ENCODE results near the gene TMOD3. TPM values are rescaled to one million over a fixed set of nuclear protein-coding genes. Genes with fewer than 3 reads are reported as not detected.

The TMOD3 gene
- polyA plus RNA-seq, 2 of the 4 experiments (the other 2 are of a cell fraction) = 57.5 to 111 TPM

DNA sequence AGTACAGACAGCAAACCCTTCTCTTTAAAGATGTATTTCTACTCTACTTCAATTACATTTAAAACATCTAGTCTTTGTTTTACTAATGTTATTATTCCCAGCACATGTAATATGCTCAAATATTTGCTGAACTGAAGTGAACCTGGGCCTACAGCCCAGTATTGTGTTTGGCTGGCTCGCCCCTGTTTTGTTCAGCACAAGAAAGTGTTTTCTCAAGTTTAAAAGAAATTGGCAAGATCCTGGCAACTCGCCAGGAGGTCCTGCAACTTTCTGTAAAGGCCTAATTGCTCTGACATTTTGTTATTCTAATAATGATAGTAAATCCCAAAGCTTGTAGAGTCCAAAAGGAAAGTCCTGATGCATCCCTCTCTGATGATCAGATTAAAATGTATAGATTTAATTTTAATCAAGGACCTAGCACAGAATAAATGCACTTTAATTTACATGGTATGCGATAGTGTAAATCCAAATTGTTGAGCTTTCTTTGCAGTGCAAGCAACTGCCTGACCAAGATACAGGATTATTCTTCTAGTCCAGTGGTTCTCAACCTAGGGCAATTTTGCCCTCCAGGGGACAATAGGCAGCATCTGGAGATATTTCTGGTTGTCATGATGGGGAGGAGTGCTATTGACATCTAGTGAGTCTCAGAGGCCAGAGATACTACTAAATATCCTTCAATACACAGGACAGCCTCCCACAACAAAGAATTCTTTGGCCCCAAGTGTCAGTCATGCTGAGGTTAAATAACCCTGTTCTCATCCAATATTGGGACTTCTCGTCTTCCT, 35.7 kb upstream of the TMOD3 start (continued):
- TF ChIP-seq USF2 (IDR thresholded peaks at IDR 0.05) = no peak
- no peak for TF ChIP-seq SREBF2 (IDR thresholded peaks at IDR 0.05)

GRCh38 chr15:51796847-51797401, 32.5 kb upstream of the TMOD3 start:
- 10% methylated on average over 10 of the region's 10 CpGs for WGBS (ENCODE audit: missing lambda C conversion rate)
- POLR2A ChIA-PET = interaction anchor here (0.6 kb wide), 1 partner anchor 228 kb away, joined by 4 read pairs; no protein-coding TSS in a partner anchor
- Histone ChIP-seq H3K4me3 (peak overlapping the region; percentile 30), H3K9me3 (no peaks in the 10 kb centered on the region), H3K4me2 (peak overlapping the region; percentile 87), H3K4me1 (peaks cover 52% of the 10 kb centered on the region), H3K27ac (peak overlapping the region; percentile 71 to 81)
- ATAC-seq = peak; percentile 81 to 93
- TF ChIP-seq CEBPB (IDR thresholded peaks at IDR 0.05) (peak; percentile 58 to 80; a peak in 3 of 4 replicates), JUNB (IDR thresholded peaks at IDR 0.05) (peak; percentile 46; the same call in 1 of the 2 replicates), MYC (IDR thresholded peaks at IDR 0.05; ENCODE audit: borderline replicate concordance, low read length) (peak; percentile 53; the same call in 1 of the 2 replicates), RAD21 (conservative IDR thresholded peaks at IDR 0.05 in 1 of 2, IDR thresholded peaks at IDR 0.05 in 1 of 2) (0 out of 5 replicates have a peak, but pooled peaks of 1 of the 2 experiments have one; percentile 17), FOSL2 (IDR thresholded peaks at IDR 0.05) (peak; percentile 35; the same call in 1 of the 2 replicates), FOSL2 (CRISPR knock-in tag; IDR thresholded peaks at IDR 0.05) (peak; percentile 76), CBX8 (IDR thresholded peaks at IDR 0.05) (no peak), JUN (IDR thresholded peaks at IDR 0.05) (peak in 1 of 2 experiments; percentile 35; a peak in 1 of 5 replicates), RFX5 (IDR thresholded peaks at IDR 0.05) (peak; percentile 92)
- TF ChIP-seq, protein P1, sequence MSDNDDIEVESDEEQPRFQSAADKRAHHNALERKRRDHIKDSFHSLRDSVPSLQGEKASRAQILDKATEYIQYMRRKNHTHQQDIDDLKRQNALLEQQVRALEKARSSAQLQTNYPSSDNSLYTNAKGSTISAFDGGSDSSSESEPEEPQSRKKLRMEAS (IDR thresholded peaks at IDR 0.05) = no peak
- CTCF ChIA-PET = interaction anchor here (1.9 kb wide), 1 partner anchor 20 kb away, joined by 10 read pairs; no protein-coding TSS in a partner anchor
- DNase-seq (ENCODE audit: low read depth in 1 of 2, low spot score in 1 of 2) = peak; percentile 49 to 81
- FAIRE-seq = peak; percentile 56

- CTCF ChIA-PET = no interaction called here
- FAIRE-seq (no peak), DNase-seq (ENCODE audit: low read depth in 1 of 2, low spot score in 1 of 2) (no peak), ATAC-seq (no peak)
- Histone ChIP-seq H3K4me1 (peaks cover 50% of the 10 kb centered on the region), H3K9me3 (no peaks in the 10 kb centered on the region), H3K4me3 (no peak overlapping the region), H3K27ac (peak overlapping the region; percentile 52 to 71; a peak in 5 of 6 replicates), H3K4me2 (peak overlapping the region; percentile 19; the same call in 2 of the 3 replicates)
- TF ChIP-seq FOSL2 (IDR thresholded peaks at IDR 0.05) (no peak), FOSL2 (CRISPR knock-in tag; IDR thresholded peaks at IDR 0.05) (no peak), JUN (IDR thresholded peaks at IDR 0.05) (no peak), EP300 (IDR thresholded peaks at IDR 0.05) (no peak), CBX8 (IDR thresholded peaks at IDR 0.05) (no peak), RFX5 (IDR thresholded peaks at IDR 0.05) (no peak), ESRRA (IDR thresholded peaks at IDR 0.05; ENCODE audit: borderline replicate concordance, low read length) (no peak), CHD2 (IDR thresholded peaks at IDR 0.05; ENCODE audit: low read length, partially characterized antibody) (no peak), MAFK (IDR thresholded peaks at IDR 0.05; ENCODE audit: partially characterized antibody) (no peak), JUNB (IDR thresholded peaks at IDR 0.05) (no peak), HDAC2 (IDR thresholded peaks at IDR 0.05) (no peak)
- TF ChIP-seq, protein P1 (IDR thresholded peaks at IDR 0.05) = no peak
- WGBS (ENCODE audit: missing lambda C conversion rate) = 96% methylated on average over 1 of the region's 1 CpG
- POLR2A ChIA-PET = no interaction called here
These were observed 31.2 kb upstream of the TMOD3 start for GRCh38 chr15:51798281-51798680.
